ENCODE data around the gene SPTSSB.
A peak's percentile ranks its signal among the peaks of the same experiment; 100 is the strongest.

Gene SPTSSB

GRCh38 chr3:161389445-161390035 is 18.2 kb upstream of the SPTSSB start:
- DNase-seq, result no peak

- no peak for DNase-seq
These were observed 17.5 kb upstream of the SPTSSB start for GRCh38 chr3:161388855-161389254.

- DNase-seq, result peak; percentile 27
These were observed 15.9 kb upstream of the SPTSSB start for GRCh38 chr3:161386991-161387770.

- peak; percentile 69 for DNase-seq
These were observed 1.3 kb upstream of the SPTSSB start for GRCh38 chr3:161372321-161373260.

- DNase-seq, result no peak
These were observed 1.8 kb downstream of the SPTSSB start for GRCh38 chr3:161369531-161369930.

GRCh38 chr3:161366094-161366493 is 5.2 kb downstream of the SPTSSB start:
- no peak for DNase-seq

GRCh38 chr3:161358488-161358887 is 12.8 kb downstream of the SPTSSB start:
- DNase-seq, result no peak

- no peak for DNase-seq
These were observed 15.0 kb downstream of the SPTSSB start for GRCh38 chr3:161356287-161356686.

- no peak for DNase-seq
These were observed 15.8 kb downstream of the SPTSSB start for GRCh38 chr3:161355508-161355907.

GRCh38 chr3:161354554-161354953 is 16.8 kb downstream of the SPTSSB start:
- no peak for DNase-seq

GRCh38 chr3:161351330-161351729 is 20.0 kb downstream of the SPTSSB start:
- no peak for DNase-seq

GRCh38 chr3:161350916-161351315 is 20.4 kb downstream of the SPTSSB start:
- DNase-seq, result no peak

- DNase-seq, result no peak
These were observed 21.6 kb downstream of the SPTSSB start for GRCh38 chr3:161349529-161350312.

GRCh38 chr3:161348796-161349400 is 22.4 kb downstream of the SPTSSB start:
- no peak for DNase-seq

- DNase-seq, result no peak
These were observed 23.6 kb downstream of the SPTSSB start for GRCh38 chr3:161347726-161348125.

- DNase-seq, result no peak
These were observed 26.3 kb downstream of the SPTSSB start for GRCh38 chr3:161345023-161345422.

- DNase-seq, result no peak
These were observed 27.3 kb downstream of the SPTSSB start for GRCh38 chr3:161343986-161344385.

- DNase-seq, result no peak
These were observed 27.8 kb downstream of the SPTSSB start for GRCh38 chr3:161343540-161343939.

- no peak for DNase-seq
These were observed 28.7 kb downstream of the SPTSSB start for GRCh38 chr3:161342629-161343028.

GRCh38 chr3:161339517-161340500 is 31.5 kb downstream of the SPTSSB start:
- no peak for DNase-seq

- DNase-seq, result no peak
These were observed 34.0 kb downstream of the SPTSSB start for GRCh38 chr3:161337311-161337710.
